Activated naive CD4-positive, alpha-beta T cell treated with anti-CD3 and anti-CD28 coated beads, Interleukin-2, amount 50 U/mL, for 72 hours (primary cell): ENCODE results near the gene DIAPH3. TPM values are rescaled to one million over a fixed set of nuclear protein-coding genes. Genes with fewer than 3 reads are reported as not detected.
A peak's percentile ranks its signal among the peaks of the same experiment; 100 is the strongest.

Source experiments
- ATAC-seq, 2 donors: fragments of 150-1000 bp; cut with Tn5 transposase; 2 replicates each; pipeline ENCODE4 v1.10.0; 2021; ENCODE audit warnings: mild to moderate bottlenecking in 2 of 2, moderate library complexity in 2 of 2
- DNase-seq, 2 donors: peaks; one replicate each; pipeline ENCODE4 v3.0.0; 2021 to 2022; ENCODE audit warnings: low spot score in 2 of 2
- H3K27ac Mint-ChIP-seq, 2 donors: one replicate each; pipeline ENCODE4 v1.8.0; 2022; ENCODE audit warnings: mild to moderate bottlenecking in 2 of 2, mixed read lengths in 2 of 2
- H3K36me3 Mint-ChIP-seq, 2 donors: one replicate each; pipeline ENCODE4 v1.8.0; 2022; ENCODE audit warnings: mixed read lengths in 2 of 2
- H3K9me3 Mint-ChIP-seq, 2 donors: one replicate each; pipeline ENCODE4 v1.8.0; 2022; ENCODE audit warnings: mixed read lengths in 2 of 2
- total RNA-seq, 2 donors: library from RNA; stranded (reverse); gene quantifications; one replicate each; pipeline ENCODE4 v1.2.3, GENCODE V29; 2022

DIAPH3 gene
- total RNA-seq, 2 donors from 2014 or later: 31.3 to 36.8 TPM

DNA sequence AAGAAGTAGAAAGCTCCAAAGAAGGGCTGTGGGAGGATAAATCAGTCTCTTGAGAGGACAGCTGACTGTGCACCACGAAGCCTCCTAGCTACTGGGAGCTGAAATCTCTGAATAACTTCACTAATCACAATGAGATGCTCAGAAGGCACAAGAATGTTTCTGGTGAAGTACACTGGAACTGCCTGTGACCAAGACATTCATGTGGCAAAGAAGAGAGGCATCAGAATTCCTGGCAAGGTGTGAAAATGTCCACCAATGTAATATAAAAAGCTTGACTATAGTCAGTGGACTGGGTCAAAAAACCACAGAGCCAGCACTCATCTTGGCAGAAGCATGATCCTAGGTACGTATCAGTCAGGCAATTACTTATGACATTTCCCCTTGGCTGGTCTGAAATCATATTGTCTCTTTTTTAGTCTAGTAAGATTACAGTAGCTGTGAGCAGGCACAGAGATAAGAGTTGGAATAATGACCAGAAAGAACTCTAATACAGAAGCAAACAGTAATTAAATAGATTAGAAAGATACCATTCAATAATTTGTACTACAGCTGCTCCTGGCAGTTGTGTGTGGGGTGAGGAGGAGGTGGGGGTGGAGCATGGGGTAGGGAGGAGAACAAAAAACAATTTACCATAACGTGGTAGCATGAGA lies 434.7 kb downstream of the DIAPH3 start:
- H3K27ac Mint-ChIP-seq: no peak overlapping the region
- H3K36me3 Mint-ChIP-seq: no peaks in the 10 kb centered on the region
- no peak for ATAC-seq
- DNase-seq: no peak
- no peaks in the 10 kb centered on the region for H3K9me3 Mint-ChIP-seq

DNA sequence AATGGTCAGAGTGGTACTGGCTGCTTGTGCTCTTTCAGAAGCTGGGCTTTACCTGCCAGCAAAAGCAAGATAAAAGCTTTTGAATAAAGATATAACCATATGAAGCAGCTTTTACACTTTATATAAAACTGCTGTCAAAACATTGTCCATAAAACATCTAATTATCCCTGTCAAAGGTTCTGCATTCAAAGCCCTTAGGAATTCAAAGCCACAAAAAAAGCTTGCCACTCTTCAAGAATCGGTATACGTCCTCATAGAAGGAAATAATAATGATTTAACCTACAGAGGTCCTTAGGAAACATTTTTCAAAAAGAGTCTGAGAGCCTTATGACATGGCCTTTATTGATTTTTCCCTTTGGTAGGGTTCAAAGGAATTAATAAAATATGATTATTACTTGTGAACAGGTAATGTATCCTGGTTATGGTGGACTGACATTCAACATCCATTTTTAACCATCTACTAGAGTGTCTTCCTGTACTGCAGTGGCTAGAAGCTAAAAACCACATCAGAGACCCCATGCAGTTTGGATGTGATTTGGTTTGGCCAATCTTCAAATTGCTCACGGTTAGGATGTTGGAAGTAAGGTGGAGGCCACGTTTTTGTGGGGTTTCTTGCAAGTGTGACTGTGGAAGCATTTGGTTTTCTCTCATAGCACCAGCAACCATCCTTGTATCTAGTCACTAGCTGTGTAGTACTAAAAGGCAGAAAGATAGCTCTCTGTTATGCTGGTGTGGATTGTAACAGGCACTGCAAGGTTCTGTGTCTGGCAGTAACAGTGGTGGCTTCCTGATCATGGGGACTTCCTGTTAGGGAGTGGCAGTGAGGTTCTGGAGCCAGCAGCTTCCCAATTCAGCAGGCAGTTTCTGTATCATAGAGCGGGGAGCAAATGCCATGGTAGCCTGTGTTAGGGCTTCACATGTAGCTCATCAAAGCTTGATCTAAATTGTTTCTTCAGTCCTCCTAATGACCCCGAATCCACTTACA lies 441.5 kb downstream of the DIAPH3 start:
- no peak for ATAC-seq
- no peak for DNase-seq
- peak overlapping the region in 1 of 2 donors; percentile 36 for H3K27ac Mint-ChIP-seq
- H3K36me3 Mint-ChIP-seq: no peaks in the 10 kb centered on the region
- H3K9me3 Mint-ChIP-seq: no peaks in the 10 kb centered on the region

DNA sequence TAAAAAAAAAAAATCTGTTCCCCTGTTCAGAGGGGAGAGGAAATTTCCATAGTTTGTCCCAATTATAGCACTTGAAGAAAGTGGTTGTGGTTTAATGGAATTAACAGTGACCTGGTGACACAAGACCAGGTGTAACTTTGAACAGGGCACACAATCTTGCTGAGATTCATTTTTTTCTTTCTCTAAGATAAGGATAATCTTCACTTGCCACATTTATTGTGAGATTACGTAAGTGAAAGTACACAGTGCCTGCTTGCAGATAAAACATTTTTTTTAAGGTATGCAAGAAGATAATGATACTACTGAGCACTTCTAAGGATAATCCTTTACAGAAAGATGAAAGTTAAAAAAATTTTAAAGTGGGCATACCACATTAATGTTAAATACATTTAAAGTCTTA lies 448.1 kb downstream of the DIAPH3 start:
- no peaks in the 10 kb centered on the region for H3K36me3 Mint-ChIP-seq
- H3K27ac Mint-ChIP-seq: no peak overlapping the region
- DNase-seq (no peak), ATAC-seq (no peak)
- no peaks in the 10 kb centered on the region for H3K9me3 Mint-ChIP-seq

DNA sequence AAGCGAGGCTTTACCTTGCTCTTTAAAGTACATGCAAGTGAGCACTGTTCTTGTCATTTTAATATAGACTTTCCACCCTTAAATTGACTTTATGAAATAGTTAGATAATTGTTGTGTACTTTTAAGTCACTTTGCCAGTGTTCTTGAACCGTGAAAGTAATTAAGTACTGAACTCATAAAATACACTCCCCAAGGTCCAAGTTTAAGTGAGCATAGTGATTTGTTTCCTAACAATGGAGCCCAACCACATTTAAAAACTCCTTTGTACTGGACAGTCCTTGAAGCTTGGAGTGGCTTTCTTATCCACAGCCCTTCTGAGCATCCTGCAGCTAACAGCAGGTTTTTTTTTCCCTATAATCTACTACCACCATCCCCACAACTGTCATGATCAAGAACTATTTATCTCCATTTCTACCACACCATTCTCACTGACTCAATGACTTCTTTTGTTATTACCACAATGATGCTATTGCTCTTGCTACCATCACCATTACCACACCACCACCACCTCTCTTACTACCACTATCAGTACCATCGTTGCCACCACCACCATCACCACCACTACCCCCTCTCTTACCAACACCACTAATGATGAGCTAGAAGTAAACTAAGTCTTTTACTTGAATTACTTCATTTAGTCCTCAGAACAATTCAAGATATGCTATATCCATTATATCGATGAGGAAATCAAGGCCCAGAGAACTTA lies 452.6 kb downstream of the DIAPH3 start:
- ATAC-seq: peak in 1 of 2 donors; percentile 49
- H3K27ac Mint-ChIP-seq: no peak overlapping the region
- no peak for DNase-seq
- no peaks in the 10 kb centered on the region for H3K36me3 Mint-ChIP-seq
- no peaks in the 10 kb centered on the region for H3K9me3 Mint-ChIP-seq

DNA sequence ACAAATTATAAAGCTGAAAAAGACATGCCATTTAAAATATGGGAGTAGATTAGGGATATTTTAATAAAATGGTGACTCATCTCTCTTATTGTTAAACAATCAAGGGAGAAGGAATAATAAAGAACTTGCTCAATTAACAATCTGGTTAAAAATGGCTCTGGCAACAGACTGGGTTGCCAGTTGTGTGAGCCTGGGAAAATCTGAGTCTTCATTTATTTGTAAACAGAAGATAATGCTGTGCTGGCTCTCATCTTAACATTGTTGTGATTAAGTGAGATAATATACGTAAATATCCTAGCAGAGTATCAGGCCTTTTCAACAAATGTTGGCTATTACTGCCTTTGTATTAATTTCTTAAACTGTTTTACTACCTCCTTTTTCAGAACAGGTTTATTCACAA lies 453.3 kb downstream of the DIAPH3 start:
- no peak overlapping the region for H3K27ac Mint-ChIP-seq
- ATAC-seq: no peak

DNA sequence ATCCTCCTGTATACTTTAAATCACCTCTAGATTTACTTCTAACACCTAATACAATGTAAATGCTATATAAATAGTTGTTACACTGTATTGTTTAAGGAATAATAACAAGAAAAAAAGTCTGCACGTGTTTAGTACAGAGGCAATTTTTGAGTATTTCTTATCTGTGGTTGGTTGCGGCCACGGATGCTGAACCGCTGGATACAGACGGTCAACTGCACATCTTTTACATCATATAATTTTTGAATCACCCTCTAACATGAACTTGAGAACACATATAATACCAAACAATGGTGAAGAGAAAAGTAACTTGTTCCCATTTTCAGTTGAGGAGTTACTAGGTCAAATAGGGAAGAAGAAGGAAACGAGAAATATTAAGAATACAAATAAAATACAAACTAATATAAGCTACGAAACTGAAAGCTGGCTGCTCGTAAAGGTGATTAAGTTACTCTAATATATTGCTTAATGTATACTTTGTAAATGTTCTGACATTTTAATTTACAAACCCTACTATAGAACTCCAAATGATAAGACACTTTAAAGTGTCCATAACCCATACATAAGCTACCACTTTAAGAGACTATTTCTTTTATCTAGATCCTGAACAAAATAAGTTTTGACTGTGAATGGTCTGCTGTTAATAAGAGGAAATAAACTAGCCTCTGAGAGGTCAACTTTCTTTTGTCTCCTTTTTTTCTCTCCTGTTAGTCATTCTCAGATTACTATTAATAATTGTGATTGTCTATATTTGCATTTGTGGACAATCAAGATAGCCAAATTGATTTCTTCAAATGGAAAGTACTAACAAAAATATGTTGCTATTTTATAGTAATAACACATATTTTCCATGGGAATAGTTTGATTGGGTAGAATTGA lies 457.4 kb downstream of the DIAPH3 start:
- no peak overlapping the region for H3K27ac Mint-ChIP-seq
- no peaks in the 10 kb centered on the region for H3K36me3 Mint-ChIP-seq
- H3K9me3 Mint-ChIP-seq: no peaks in the 10 kb centered on the region
- DNase-seq (no peak), ATAC-seq (no peak)

More for the DNA sequence above, 453.3 kb downstream of the DIAPH3 start:
- no peak for DNase-seq
- Mint-ChIP-seq H3K36me3 (no peaks in the 10 kb centered on the region), H3K9me3 (no peaks in the 10 kb centered on the region)

DNA sequence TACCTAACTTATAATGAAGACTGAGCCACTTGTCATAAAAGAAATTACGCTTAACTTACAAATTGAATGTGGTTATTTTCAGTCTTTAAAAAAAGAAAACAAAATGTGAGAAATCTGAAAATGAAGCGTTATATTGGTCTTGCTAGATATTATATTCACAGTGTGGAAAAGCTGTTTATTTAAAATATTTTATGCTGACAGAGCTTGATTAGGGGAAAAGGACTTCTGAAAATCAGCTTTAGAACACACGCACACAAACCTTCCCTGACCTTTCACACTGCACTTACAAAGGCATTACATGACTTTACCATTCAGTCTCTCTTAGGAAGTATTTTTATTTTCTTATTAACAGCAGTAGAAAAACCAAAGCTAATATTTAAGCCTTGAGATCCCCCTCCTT lies 461.5 kb downstream of the DIAPH3 start:
- no peaks in the 10 kb centered on the region for H3K9me3 Mint-ChIP-seq
- ATAC-seq (no peak), DNase-seq (no peak)
- no peaks in the 10 kb centered on the region for H3K36me3 Mint-ChIP-seq
- H3K27ac Mint-ChIP-seq: no peak overlapping the region

DNA sequence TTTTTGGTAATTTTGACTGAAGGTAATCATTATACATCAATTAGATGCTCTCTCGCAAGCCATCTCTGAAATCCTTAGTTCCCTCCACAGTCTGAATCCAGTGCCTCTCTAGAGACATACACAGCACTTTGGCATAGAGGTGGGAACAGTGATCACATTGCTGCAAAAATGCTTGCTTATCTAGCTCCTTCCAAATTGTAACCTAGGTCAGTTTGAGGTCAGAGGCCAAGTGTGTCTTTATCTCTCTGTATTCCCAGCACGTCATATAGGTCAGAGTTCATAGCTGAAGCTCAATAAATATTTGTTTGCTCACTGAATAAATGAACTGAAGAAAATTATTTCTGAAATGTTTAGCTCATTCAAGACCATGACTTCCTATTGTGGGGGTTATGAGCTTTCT lies 462.5 kb downstream of the DIAPH3 start:
- Mint-ChIP-seq H3K9me3 (no peaks in the 10 kb centered on the region), H3K27ac (no peak overlapping the region), H3K36me3 (no peaks in the 10 kb centered on the region)
- DNase-seq (no peak), ATAC-seq (no peak)

DNA sequence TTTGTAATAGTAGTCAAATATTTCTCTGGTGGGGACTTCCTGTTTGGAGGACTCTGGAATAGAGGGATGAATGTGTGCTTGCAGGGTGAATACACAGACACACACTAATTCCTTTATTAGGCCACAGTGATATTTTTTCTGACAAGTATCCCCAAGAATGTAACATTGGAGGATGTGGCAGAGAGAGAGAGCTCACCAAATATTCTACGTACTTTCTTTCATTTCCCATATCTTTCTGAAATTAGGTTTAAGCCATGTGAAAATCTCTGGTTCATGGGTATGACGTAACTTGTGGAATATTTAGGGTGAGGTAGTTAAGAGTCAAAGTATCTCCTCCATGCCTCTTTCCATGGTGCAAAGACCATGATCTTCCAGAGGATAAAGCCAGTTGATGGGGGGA lies 463.4 kb downstream of the DIAPH3 start:
- Mint-ChIP-seq H3K36me3 (no peaks in the 10 kb centered on the region), H3K9me3 (no peaks in the 10 kb centered on the region), H3K27ac (no peak overlapping the region)
- DNase-seq: no peak
- no peak for ATAC-seq

DNA sequence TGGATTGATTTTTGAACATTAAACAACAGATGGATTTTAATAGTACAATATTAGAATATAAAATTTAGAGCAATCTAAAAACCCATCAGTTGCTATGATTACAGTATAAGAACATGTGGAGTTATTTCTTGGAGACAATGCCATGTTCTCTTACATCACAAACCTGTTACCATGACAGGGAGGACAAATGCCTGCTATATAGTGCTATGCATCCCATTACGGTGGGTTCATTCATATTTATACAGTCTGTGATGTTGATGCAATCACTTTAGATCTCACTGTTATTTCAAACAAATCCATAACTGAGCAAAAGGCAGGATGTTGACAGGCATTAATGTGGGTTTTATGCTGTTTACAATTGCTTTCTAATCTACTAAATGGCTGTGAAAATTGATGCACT lies 467.5 kb downstream of the DIAPH3 start:
- Mint-ChIP-seq H3K36me3 (no peaks in the 10 kb centered on the region), H3K9me3 (no peaks in the 10 kb centered on the region), H3K27ac (no peak overlapping the region)
- no peak for DNase-seq
- ATAC-seq: no peak

DNA sequence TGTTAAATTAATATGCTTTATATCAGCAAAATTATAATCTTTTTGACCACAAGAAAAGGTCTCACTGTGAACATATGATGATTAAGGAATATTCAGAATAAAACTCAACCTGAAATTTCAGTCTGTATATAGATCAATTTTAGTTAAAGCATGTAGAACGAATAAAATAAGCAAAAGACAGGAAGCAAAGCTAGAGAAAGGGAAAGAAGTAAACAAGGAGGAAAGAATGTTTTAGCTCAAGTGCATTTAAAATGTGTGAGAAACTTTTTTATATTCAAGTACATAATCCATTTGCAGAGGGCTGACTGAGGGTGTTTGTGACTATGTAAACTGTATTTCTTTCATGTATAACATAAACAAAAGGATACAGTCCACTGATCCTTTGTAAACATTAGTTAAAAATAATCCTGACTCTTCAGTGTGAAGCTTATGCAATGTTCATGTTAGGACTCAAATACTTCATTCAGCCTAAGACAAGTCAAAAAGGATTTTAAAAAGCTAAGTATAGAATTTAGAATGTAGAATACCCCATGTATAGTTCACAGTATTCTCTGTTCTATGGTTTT lies 472.1 kb downstream of the DIAPH3 start:
- ATAC-seq (no peak), DNase-seq (no peak)
- Mint-ChIP-seq H3K27ac (peak overlapping the region in 1 of 2 donors; percentile 78), H3K36me3 (no peaks in the 10 kb centered on the region), H3K9me3 (no peaks in the 10 kb centered on the region)

DNA sequence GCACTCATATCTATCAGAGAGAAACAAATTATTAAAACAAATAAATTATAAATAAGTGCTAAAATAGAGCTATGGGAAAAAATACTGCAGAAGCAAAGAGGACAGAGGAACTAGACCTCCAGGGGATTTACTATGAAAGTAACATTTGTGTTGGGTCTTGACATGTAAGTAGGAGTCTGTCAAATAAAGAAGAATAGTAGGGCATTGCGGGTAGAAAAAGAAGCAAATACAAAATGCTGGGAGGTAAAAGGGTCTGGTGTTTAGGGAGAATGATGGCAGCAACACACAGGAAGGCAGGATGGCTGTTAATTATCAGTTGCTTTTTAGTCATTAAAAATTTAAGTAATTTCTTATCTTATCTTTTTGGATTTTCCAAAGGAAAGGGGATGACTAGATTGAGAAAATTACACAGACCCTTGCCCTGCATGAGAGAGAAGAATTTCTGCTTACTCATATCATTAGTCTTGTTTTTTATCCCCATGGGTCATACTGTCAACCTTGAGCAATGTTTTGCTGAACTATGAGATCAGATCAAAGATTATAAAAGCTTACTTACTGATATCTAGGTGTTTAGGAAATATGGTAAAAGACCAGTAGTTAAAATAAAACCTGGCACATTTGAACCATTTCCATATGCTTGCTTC lies 472.7 kb downstream of the DIAPH3 start:
- ATAC-seq (no peak), DNase-seq (no peak)
- H3K9me3 Mint-ChIP-seq: no peaks in the 10 kb centered on the region
- no peaks in the 10 kb centered on the region for H3K36me3 Mint-ChIP-seq
- no peak overlapping the region for H3K27ac Mint-ChIP-seq

DNA sequence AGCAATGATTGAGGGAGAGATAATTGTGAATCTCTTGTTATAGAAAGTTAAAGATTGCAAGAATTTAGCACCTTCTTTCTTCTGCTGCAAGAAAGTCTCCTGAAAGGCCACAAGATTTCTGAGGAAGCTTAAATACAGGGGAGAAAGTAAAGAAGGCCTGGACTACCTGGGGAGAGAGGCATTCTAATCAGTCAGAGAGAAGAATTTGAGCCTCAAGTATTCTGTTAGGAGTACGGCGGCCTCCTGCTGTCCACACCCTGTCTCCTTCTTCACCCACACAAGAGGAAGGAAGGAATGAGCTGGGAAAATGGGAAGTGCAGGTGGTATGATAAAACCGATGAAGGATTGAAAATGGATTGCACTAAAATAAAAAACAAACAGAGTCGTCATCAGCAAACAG lies 474.7 kb downstream of the DIAPH3 start:
- Mint-ChIP-seq H3K36me3 (no peaks in the 10 kb centered on the region), H3K27ac (no peak overlapping the region), H3K9me3 (no peaks in the 10 kb centered on the region)
- DNase-seq: no peak
- no peak for ATAC-seq

DNA sequence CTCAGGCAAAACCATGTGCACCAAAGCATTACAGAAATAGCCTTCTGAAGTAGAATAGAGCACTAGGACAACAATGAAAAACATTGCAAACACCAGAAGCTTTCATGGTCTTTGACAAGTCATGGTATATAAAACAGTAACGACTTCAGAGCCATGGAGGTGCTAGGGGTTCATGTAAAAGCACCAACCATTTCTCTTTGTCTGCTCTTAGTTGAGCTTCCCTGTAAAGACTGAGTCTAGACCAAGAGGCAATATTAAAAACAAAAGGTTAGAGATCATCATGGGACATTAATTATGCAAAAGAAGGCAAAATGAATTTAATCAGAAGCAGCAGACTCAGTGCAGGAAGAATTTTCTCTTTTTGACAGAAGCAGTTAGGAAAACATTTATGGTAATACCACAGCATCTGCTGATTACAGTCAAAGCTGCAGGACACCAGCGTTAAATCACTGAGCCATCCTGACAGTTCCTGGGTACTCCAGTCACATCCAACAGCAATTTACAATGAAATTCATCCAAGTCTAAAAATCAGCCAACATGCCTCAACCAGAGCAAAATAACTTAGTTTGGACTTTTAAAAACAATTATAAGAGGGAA lies 476.8 kb downstream of the DIAPH3 start:
- Mint-ChIP-seq H3K36me3 (no peaks in the 10 kb centered on the region), H3K27ac (no peak overlapping the region), H3K9me3 (no peaks in the 10 kb centered on the region)
- no peak for ATAC-seq
- no peak for DNase-seq

DNA sequence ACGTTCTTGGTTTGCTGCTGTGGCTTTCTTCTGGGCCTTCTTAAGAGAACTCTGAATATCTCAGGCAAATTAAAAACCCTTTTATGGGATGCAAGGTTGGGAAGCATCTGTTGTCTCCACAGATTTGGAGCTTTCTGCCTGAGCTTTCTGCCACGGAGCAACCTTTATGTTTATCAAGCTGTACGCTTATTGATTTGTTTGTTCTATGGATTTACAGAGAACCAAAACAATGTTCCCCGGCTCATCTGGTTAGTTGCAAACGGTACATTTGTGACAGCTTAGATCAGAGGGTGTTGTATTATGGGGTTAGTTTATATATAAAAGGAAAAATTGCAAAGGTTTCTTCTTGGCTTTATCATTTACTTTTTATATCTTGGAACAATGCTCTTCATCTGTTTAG lies 479.6 kb downstream of the DIAPH3 start:
- no peaks in the 10 kb centered on the region for H3K36me3 Mint-ChIP-seq

More for the DNA sequence above, 479.6 kb downstream of the DIAPH3 start:
- H3K9me3 Mint-ChIP-seq: no peaks in the 10 kb centered on the region
- ATAC-seq (no peak), DNase-seq (no peak)
- no peak overlapping the region for H3K27ac Mint-ChIP-seq
